VCaP (cell line): ENCODE measurements around the gene ARHGAP24.
"Not testable (repeated sequence)": the region's sequence is repeated elsewhere in the genome, so short reads cannot be mapped to it uniquely, and the experiment has no call there.

ENCODE experiments used
- H3K27ac ChIP-seq: fragments of 450-650 bp; 2 replicates; pipeline ENCODE4 v1.5.1; 2017
- TF ChIP-seq, protein P1 (sequence below): fragments of 450-650 bp; conservative IDR thresholded peaks from 2 replicates; pipeline ENCODE4 v1.5.1; 2017; ENCODE audit warnings: mild to moderate bottlenecking, moderate library complexity

ARHGAP24 gene

DNA sequence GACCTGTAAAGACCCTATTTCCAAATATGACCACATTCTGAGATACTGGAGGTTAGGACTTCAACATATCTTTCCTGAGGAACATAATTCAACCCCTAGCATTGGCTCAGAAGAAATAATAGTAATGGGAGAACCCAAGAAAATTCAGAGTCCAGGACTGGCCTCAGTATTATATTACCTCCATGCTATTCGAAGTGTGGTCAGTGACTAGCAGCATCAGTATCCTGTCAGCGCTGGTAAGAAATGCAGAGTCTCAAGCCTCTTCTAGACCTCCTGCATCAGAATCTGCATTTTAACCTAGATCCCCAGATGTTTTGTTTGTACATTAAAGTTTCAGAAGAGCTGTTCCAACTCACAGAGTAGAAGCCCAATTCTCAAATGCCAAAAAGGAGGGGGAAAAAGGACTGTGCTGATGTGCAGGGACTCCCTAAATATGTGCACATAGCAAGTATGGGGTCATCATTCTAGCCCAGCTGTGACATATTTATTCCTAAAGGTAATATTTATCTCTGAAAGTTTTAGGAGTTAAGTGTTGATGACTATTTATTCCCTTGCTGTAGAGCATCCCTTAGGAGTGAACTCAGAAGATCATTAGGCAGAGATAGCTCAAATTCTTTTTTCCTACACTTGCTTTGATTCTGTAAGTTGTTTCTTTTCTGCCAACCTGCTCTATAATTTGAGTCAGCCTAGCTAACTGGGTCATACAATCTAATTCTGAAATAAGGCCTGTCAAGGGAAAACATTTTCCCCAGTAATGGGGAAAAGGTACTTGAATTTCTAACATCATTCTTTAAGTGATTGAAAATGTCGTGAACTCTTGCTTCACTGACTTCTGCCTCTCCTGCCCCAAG, 361.9 kb downstream of the ARHGAP24 start:
- no peak overlapping the region for H3K27ac ChIP-seq
- TF ChIP-seq, protein P1, sequence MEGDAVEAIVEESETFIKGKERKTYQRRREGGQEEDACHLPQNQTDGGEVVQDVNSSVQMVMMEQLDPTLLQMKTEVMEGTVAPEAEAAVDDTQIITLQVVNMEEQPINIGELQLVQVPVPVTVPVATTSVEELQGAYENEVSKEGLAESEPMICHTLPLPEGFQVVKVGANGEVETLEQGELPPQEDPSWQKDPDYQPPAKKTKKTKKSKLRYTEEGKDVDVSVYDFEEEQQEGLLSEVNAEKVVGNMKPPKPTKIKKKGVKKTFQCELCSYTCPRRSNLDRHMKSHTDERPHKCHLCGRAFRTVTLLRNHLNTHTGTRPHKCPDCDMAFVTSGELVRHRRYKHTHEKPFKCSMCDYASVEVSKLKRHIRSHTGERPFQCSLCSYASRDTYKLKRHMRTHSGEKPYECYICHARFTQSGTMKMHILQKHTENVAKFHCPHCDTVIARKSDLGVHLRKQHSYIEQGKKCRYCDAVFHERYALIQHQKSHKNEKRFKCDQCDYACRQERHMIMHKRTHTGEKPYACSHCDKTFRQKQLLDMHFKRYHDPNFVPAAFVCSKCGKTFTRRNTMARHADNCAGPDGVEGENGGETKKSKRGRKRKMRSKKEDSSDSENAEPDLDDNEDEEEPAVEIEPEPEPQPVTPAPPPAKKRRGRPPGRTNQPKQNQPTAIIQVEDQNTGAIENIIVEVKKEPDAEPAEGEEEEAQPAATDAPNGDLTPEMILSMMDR = no peak

DNA sequence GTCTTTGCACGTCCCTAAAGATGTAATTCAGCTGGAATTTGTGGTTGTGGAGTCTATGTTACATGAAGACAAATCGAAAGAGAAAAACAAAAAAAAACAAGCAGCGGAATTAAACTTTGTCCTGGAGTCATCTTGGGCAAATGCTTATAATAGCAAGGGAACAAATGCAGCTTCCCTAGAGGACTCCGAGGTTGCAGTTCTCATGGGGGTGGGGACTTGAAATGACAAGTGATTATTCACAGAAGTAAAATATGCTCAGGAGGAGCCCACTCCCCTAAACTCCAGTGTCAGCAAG, 362.4 kb downstream of the ARHGAP24 start:
- TF ChIP-seq, protein P1 = no peak
- no peak overlapping the region for H3K27ac ChIP-seq

DNA sequence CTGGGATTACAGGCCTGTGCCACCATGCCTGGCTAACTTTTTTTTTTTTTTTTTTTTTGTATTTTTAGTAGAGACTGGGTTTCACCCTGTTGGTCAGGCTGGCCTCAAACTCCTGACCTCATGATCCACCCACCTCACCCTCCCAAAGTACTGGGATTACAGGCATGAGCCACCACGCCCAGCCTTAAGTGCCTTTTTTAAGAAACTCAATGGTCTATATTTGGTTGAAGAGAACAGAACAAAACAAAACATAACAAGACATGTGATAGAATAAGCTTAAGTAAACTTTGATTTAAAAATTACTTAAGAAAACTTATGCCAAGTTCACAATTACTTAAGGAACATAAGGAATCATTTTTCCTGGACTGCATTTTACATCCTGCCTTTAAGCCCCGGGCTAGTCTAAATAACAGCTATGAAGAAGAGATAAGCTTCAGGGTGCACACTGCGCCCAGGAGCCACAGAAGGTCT, 365.1 kb downstream of the ARHGAP24 start:
- not testable (repeated sequence) for H3K27ac ChIP-seq

DNA sequence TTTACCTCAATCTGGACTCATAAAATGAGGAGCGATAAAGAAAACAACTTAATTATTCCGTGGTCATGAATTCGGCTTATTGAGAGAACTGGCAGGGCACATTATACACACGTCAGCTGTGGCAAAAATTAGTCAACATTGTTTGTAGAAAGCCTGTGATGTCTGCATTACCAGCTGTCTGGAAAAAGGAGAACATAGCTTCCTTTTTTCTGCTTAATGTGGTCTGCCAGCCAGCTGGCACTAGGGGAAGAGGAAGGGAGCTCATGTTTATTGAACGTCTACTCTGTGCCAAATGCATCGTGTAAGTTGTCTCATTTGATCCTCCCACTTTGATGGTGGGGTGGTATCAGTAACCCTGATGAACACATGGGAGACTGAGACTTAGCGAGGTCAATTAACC, 367.6 kb downstream of the ARHGAP24 start:
- TF ChIP-seq, protein P1 = no peak
- H3K27ac ChIP-seq = peak overlapping the region; percentile 41; the same call in 1 of the 2 replicates

DNA sequence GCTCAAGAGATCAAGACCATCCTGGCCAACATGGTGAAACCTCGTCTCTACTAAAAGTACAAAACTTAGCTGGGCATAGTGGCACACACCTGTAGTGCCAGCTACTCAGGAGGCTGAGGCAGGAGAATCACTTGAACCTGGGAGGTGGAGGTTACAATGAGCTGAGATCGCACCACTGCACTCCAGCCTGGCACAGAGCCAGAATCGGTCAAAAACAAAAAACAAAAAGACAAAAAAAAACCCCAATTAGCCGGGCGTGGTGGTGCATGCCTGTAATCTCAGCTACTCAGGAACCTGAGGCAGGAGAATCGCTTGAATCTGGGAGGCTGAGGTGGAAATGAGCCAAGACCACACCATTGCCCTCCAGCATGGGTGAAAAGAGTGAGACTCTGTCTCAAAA, 378.8 kb downstream of the ARHGAP24 start:
- H3K27ac ChIP-seq = not testable (repeated sequence)

DNA sequence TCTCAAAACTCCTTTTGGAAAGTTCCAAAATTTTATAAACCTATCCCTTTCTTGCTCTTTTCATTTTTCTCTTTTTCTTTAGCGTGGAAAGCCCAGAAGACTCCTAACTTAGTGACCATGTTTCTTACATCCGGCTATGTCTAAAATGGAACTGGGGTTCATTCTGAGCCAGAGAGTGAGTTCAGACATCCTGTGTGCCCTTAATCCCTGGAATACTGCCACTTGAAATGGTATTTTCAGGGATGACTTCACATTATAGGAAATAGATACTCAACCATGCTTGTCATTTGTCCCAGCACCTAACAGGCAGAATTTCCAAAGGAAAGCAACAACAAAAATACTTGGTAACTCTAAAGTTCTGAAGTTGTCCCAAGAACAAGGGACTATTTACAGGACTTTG, 379.6 kb downstream of the ARHGAP24 start:
- H3K27ac ChIP-seq = no peak overlapping the region
- TF ChIP-seq, protein P1 = no peak

DNA sequence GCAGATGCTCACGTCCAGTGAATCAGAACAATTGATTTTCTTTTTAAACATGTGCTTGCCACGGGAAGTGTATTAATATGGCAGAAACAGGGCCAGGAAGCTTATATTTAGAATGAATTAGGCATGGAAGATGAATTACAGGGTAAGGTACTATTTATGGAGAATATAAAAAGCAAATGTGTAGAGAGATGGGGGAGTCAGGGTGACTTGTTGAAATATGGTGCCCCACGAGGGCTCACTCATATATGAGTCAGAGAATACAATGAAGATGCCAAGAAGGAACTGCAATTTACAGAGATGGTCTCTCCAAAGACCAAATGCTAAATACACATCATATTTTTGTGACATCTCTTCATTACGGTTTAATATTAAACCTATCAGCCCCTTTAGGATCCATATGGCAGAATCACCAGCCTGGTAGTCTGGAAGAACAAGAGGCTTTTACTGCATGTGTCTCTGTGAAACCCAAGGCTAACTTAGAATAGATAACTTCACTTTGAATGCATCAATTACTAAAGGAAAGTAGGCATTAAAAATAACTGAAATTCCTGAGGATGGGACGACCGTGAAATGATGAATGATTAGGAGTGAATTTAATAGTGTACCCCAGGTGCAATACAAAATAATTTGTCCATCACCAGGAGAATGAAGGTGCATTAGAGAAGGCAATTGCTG, 385.3 kb downstream of the ARHGAP24 start:
- peak overlapping the region; percentile 77 for H3K27ac ChIP-seq
- TF ChIP-seq, protein P1 = no peak

DNA sequence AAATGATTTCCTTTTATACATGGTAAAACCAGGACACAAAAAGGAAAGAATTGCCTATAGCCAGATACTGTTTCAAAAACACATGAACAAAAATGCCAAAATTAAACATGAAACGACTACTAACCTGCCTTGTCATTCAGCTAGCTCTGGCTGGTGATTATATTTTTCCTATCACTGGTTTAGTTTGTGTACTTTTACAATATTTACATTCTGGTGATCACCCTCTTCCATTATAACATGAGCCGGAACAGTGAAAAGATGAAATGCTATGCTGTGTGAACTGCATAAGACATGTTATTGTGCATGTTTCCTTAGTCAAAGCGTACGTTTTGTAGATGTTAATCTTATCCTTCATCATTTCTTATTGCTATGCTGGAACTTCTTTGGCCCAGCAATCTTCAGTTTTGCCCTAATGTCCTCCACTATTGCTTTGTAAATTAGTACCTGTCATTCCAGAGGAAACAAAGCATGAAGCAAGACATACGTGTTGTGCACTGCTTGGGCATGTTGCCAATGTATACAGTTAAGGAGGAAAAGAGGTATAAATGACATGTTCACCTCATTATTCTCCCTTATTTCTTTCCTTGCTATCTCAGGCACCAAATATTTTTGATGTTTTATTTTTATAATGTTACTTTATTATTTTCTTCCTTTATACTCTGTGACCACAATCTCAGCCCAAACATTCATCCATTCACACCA, 386.3 kb downstream of the ARHGAP24 start:
- TF ChIP-seq, protein P1 = no peak
- H3K27ac ChIP-seq = peak overlapping the region; percentile 77
